GM23338 (cell line): ENCODE measurements around the gene RBMY1J. TPM values are rescaled to one million over a fixed set of nuclear protein-coding genes. Genes with fewer than 3 reads are reported as not detected.
"Not testable (repeated sequence)": the region's sequence is repeated elsewhere in the genome, so short reads cannot be mapped to it uniquely, and the experiment has no call there.

ENCODE experiments used
- ATAC-seq: fragments of 200-7000 bp; cut with Tn5 transposase; 3 replicates; pipeline ENCODE4 v1.9.1; 2020
- DNase-seq: peaks from one replicate; pipeline ENCODE4 v3.0.0-alpha.2; 2015; ENCODE audit warnings: low spot score
- H2AFZ ChIP-seq: fragments of 200-600 bp; sonication (generic); 2 replicates; pipeline ENCODE4 v1.8.0; 2016; ENCODE audit warnings: antibody characterized with exemption, mild to moderate bottlenecking, moderate library complexity
- H3F3A ChIP-seq: fragments of 200-600 bp; sonication (generic); replicated peaks from 2 replicates; pipeline ENCODE4 v1.8.0; 2017; ENCODE audit warnings: antibody characterized with exemption, mixed run types, low read depth
- H3K27ac ChIP-seq: fragments of 200-600 bp; sonication (generic); 2 replicates; pipeline ENCODE4 v1.6.1; 2016; ENCODE audit warnings: low read depth
- H3K27me3 ChIP-seq: fragments of 200-600 bp; sonication (generic); 2 replicates; pipeline ENCODE4 v1.8.0; 2016; ENCODE audit warnings: mild to moderate bottlenecking, mixed run types, moderate library complexity; ENCODE audit not compliant: insufficient read depth
- H3K36me3 ChIP-seq: fragments of 200-600 bp; sonication (generic); 2 replicates; pipeline ENCODE4 v1.8.0; 2016; ENCODE audit warnings: mild to moderate bottlenecking; ENCODE audit not compliant: insufficient read depth
- H3K4me1 ChIP-seq: fragments of 200-600 bp; sonication (generic); 2 replicates; pipeline ENCODE4 v1.8.0; 2016; ENCODE audit warnings: mild to moderate bottlenecking, moderate library complexity; ENCODE audit not compliant: insufficient read depth
- H3K4me2 ChIP-seq: fragments of 200-600 bp; sonication (generic); 2 replicates; pipeline ENCODE4 v1.7.1; 2017; ENCODE audit warnings: mixed run types
- H3K4me3 ChIP-seq: fragments of 200-600 bp; sonication (generic); 2 replicates; pipeline ENCODE4 v1.6.1; 2016; ENCODE audit warnings: mixed run types
- H3K79me2 ChIP-seq: fragments of 200-600 bp; sonication (generic); replicated peaks from 2 replicates; pipeline ENCODE4 v1.8.0; 2017; ENCODE audit warnings: mild to moderate bottlenecking; ENCODE audit not compliant: insufficient read depth
- H3K9me2 ChIP-seq: fragments of 200-600 bp; sonication (generic); 2 replicates; pipeline ENCODE4 v1.8.0; 2017; ENCODE audit not compliant: insufficient read depth
- H4K20me1 ChIP-seq: fragments of 200-600 bp; sonication (generic); replicated peaks from 2 replicates; pipeline ENCODE4 v1.8.0; 2017; ENCODE audit warnings: mild to moderate bottlenecking; ENCODE audit not compliant: insufficient read depth
- H3K27ac Mint-ChIP-seq: 2 replicates; pipeline ENCODE4 v1.8.0; 2020; ENCODE audit warnings: inconsistent platforms, mild to moderate bottlenecking, moderate library complexity, mixed read lengths
- H3K27me3 Mint-ChIP-seq: 3 replicates; pipeline ENCODE4 v1.8.0; 2022; ENCODE audit warnings: low read depth, mild to moderate bottlenecking, moderate library complexity, mixed read lengths, inconsistent platforms; ENCODE audit not compliant: insufficient read depth, poor library complexity
- H3K36me3 Mint-ChIP-seq: 3 replicates; pipeline ENCODE4 v1.8.0; 2021; ENCODE audit warnings: low read depth, mild to moderate bottlenecking, inconsistent platforms, moderate library complexity, mixed read lengths
- H3K4me1 Mint-ChIP-seq: 3 replicates; pipeline ENCODE4 v1.8.0; 2020; ENCODE audit warnings: mild to moderate bottlenecking, inconsistent platforms, mixed read lengths
- H3K4me3 Mint-ChIP-seq: 3 replicates; pipeline ENCODE4 v1.8.0; 2021; ENCODE audit warnings: moderate library complexity, mild to moderate bottlenecking, inconsistent platforms, mixed read lengths
- H3K9me3 Mint-ChIP-seq: 3 replicates; pipeline ENCODE4 v1.8.0; 2020; ENCODE audit warnings: moderate library complexity, mild to moderate bottlenecking, inconsistent platforms, mixed read lengths
- EZH2 ChIP-seq: fragments of 200-600 bp; sonication (generic); IDR thresholded peaks from one replicate; pipeline ENCODE4 v1.8.0; 2017; ENCODE audit warnings: antibody characterized with exemption, mild to moderate bottlenecking, low read depth; ENCODE audit not compliant: unreplicated experiment
- EZH2phosphoT487 ChIP-seq: fragments of 200-600 bp; sonication (generic); IDR thresholded peaks from one replicate; pipeline ENCODE4 v1.8.1; 2018; ENCODE audit warnings: antibody characterized with exemption; ENCODE audit not compliant: unreplicated experiment
- JUNB ChIP-seq: IDR thresholded peaks from one replicate; pipeline ENCODE4 v1.6.1; 2016; ENCODE audit warnings: antibody characterized with exemption; ENCODE audit not compliant: unreplicated experiment
- NANOG ChIP-seq: IDR thresholded peaks from 2 replicates; pipeline ENCODE4 v1.6.1; 2016; ENCODE audit warnings: antibody characterized with exemption, borderline replicate concordance
- STAT1 ChIP-seq: IDR thresholded peaks from one replicate; pipeline ENCODE4 v1.6.1; 2016; ENCODE audit warnings: antibody characterized with exemption; ENCODE audit not compliant: unreplicated experiment
- ZNF114 ChIP-seq: fragments of 250-450 bp; sonication (Bioruptor Pico); IDR thresholded peaks from 2 replicates; pipeline ENCODE4 v1.5.0; 2020; ENCODE audit warnings: mild to moderate bottlenecking, moderate library complexity
- ZNF331 ChIP-seq: fragments of 250-450 bp; sonication (Bioruptor Pico); IDR thresholded peaks from 2 replicates; pipeline ENCODE4 v1.5.0; 2020; ENCODE audit warnings: low read depth, mild to moderate bottlenecking, moderate library complexity
- ZNF462 ChIP-seq: fragments of 250-450 bp; sonication (Bioruptor Pico); IDR thresholded peaks from 2 replicates; pipeline ENCODE4 v1.5.0; 2020; ENCODE audit warnings: mild to moderate bottlenecking, moderate library complexity
- long read RNA-seq: library from polyadenylated mRNA; unstranded; transcript quantifications from one replicate; pipeline ENCODE4 v2.0.0, GENCODE V29; 2020; ENCODE audit not compliant: unreplicated experiment
- polyA plus RNA-seq: library from polyadenylated mRNA; unstranded; fragments of >200 nt; fragmentation: Nextera tagmentation; extraction: Ambion mirVana; gene quantifications from 2 replicates; pipeline ENCODE4 v1.2.1, GENCODE V29; 2016
- total RNA-seq: library from RNA; depleted of rRNA; stranded (reverse); fragments of >200 nt; shearing (Covaris generic); gene quantifications from 2 replicates; pipeline ENCODE4 v1.2.3, GENCODE V29; 2014; rRNA removed
- TF ChIP-seq, protein P1 (sequence below): IDR thresholded peaks from one replicate; pipeline ENCODE4 v1.6.1; 2018; ENCODE audit warnings: antibody characterized with exemption; ENCODE audit not compliant: unreplicated experiment

Gene RBMY1J
- total RNA-seq = not detected in 2 replicates
- polyA plus RNA-seq = not detected in 2 replicates
- long read RNA-seq = 0 reads

GRCh38 chrY:22403110-22403509 is at the start of gene RBMY1J:
RBMY1J (plus strand) TSS chrY:22403410; CDS start chrY:22405448, 2,038 bp downstream.
- H3K9me2 ChIP-seq, H3K4me1 ChIP-seq, ATAC-seq, H3K36me3 Mint-ChIP-seq, H3K27me3 ChIP-seq, H3K27me3 Mint-ChIP-seq, H3K4me3 Mint-ChIP-seq, H3K9me3 Mint-ChIP-seq, H3K4me2 ChIP-seq, H3F3A ChIP-seq, H3K4me3 ChIP-seq, H3K79me2 ChIP-seq, H3K27ac ChIP-seq, H3K36me3 ChIP-seq, H2AFZ ChIP-seq, H4K20me1 ChIP-seq, H3K4me1 Mint-ChIP-seq, H3K27ac Mint-ChIP-seq, DNase-seq: not testable (repeated sequence)

- Mint-ChIP-seq H3K4me3 (no peak overlapping the region), H3K27ac (no peak overlapping the region), H3K36me3 (no peaks in the 10 kb centered on the region; the same call in 1 of the 3 replicates), H3K9me3 (peaks cover 3% of the 10 kb centered on the region; the same call in 1 of the 3 replicates), H3K4me1 (peaks cover 20% of the 10 kb centered on the region; the same call in 2 of the 3 replicates), H3K27me3 (no peaks in the 10 kb centered on the region)
- Histone ChIP-seq H3K4me3 (no peak overlapping the region), H3K36me3 (no peaks in the 10 kb centered on the region), H3K4me1 (peaks cover 2% of the 10 kb centered on the region; the same call in 1 of the 2 replicates), H2AFZ (no peak overlapping the region), H3K27me3 (no peaks in the 10 kb centered on the region), H3K9me2 (no peaks in the 10 kb centered on the region), H3K79me2 (no peaks in the 10 kb centered on the region), H3K27ac (no peak overlapping the region), H3F3A (no peaks in the 10 kb centered on the region), H4K20me1 (no peaks in the 10 kb centered on the region), H3K4me2 (no peak overlapping the region)
- TF ChIP-seq ZNF462 (CRISPR knock-in tag) = no peak
- no peak for TF ChIP-seq EZH2
- no peak for TF ChIP-seq ZNF114 (CRISPR knock-in tag)
- TF ChIP-seq EZH2phosphoT487 = no peak
- TF ChIP-seq ZNF331 (CRISPR knock-in tag) = no peak
- TF ChIP-seq JUNB = no peak
- TF ChIP-seq NANOG = no peak
- TF ChIP-seq, protein P1, sequence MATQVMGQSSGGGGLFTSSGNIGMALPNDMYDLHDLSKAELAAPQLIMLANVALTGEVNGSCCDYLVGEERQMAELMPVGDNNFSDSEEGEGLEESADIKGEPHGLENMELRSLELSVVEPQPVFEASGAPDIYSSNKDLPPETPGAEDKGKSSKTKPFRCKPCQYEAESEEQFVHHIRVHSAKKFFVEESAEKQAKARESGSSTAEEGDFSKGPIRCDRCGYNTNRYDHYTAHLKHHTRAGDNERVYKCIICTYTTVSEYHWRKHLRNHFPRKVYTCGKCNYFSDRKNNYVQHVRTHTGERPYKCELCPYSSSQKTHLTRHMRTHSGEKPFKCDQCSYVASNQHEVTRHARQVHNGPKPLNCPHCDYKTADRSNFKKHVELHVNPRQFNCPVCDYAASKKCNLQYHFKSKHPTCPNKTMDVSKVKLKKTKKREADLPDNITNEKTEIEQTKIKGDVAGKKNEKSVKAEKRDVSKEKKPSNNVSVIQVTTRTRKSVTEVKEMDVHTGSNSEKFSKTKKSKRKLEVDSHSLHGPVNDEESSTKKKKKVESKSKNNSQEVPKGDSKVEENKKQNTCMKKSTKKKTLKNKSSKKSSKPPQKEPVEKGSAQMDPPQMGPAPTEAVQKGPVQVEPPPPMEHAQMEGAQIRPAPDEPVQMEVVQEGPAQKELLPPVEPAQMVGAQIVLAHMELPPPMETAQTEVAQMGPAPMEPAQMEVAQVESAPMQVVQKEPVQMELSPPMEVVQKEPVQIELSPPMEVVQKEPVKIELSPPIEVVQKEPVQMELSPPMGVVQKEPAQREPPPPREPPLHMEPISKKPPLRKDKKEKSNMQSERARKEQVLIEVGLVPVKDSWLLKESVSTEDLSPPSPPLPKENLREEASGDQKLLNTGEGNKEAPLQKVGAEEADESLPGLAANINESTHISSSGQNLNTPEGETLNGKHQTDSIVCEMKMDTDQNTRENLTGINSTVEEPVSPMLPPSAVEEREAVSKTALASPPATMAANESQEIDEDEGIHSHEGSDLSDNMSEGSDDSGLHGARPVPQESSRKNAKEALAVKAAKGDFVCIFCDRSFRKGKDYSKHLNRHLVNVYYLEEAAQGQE = no peak
- no peak for TF ChIP-seq STAT1
- ATAC-seq (no peak), DNase-seq (no peak)
Measured at GRCh38 chrY:22367416-22367815, 35.8 kb upstream of the RBMY1J start.
